Jurkat, Clone E6-1 (cell line): ENCODE results near the gene DENND6B.
A peak's percentile ranks its signal among the peaks of the same experiment; 100 is the strongest.

Source experiments
- DNase-seq: peaks from one replicate; pipeline ENCODE4 v3.0.0-alpha.2; 2011; ENCODE audit warnings: low read depth, low spot score
- H3K4me3 ChIP-seq: 2 replicates; pipeline ENCODE4 v1.5.1; 2011; ENCODE audit warnings: mild to moderate bottlenecking, low read length, control low read depth, moderate library complexity

Gene DENND6B

DNA sequence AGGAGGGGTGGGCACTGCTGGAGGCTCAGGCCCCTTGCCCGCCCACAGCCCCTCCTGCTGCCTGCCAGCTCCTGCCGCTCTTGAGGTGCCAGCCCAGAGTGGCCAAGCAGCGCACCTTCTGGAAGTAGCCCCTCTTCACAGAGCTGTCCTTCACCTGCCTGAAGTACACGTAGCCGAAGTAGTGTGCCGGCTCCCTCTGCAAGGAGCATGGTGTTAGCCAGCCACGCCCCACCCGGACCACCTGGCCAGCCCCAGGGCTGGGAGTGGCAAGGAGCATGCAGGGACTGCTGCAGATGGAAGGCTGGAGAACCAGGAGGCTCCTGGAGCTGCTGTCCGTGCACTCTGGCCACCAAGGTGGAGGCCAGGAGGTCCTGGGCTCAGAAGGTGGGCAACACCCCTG, 9.6 kb downstream of the DENND6B start:
- no peak overlapping the region for H3K4me3 ChIP-seq
- no peak for DNase-seq

- no peak overlapping the region for H3K4me3 ChIP-seq
- no peak for DNase-seq
Measured at GRCh38 chr22:50316114-50317065, 10.4 kb downstream of the DENND6B start.

GRCh38 chr22:50315289-50316113, 11.3 kb downstream of the DENND6B start:
- no peak for DNase-seq
- no peak overlapping the region for H3K4me3 ChIP-seq

DNA sequence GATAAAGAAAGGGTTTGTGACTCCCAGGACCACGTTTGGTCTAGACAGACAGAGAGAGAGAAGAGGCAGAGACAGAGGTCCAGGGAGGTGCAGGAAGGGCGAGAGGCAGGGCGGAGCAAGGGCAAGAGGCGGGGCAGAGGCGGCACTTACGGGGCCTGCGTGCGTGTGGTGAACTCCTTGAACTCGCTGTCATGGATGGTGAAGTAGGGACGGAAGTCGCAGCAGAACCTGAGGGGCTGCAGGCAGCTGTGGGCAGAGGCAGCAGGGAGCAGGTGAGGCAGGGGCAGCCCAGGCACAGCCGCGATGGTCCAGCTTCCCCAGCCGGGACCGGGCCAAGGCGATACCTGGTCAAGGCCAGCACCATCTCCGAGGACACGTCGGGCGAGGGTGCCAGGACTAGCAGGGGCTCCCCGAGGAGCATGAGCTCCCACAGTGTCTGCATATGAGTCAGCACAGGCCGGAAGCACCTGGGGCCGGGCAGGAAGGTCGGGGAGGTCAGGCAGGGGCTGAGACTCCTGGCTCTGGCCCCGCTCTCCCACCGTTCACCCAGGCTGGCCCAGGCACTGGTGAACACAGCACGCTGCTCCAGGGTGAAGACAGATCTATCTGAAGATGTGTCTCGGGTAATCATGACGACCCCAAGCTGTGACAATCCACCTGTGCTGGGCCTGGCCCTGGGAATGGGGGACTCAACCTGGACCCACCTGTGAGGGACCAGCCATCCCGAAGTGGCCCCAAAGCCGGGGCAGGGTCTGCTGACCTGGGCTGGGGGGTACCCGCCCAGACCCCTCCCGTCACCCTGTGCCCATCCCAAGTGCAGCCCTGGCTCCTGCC, 12.1 kb downstream of the DENND6B start:
- H3K4me3 ChIP-seq, result peak overlapping the region; percentile 43
- peak; percentile 55 for DNase-seq

DNA sequence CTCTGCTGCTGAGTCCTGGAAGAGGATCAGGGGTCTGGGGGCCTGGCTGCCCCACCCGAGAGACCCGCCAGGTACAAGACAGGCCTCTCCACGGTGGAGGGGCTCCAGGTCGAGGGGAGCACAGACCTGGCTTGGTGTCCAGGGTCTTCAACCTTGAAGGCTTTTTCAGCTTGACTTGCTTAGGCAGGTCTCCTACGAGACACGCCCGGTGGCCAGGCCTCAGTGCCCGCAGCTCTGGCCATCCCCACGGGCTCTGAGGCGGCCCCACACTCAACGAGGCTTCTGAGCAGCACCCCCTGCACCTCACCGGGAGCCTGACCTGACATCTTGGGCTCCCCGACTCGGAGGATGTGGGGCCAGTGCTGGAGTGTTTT, 12.7 kb downstream of the DENND6B start:
- H3K4me3 ChIP-seq, result peak overlapping the region; percentile 43
- DNase-seq, result no peak

- H3K4me3 ChIP-seq, result no peak overlapping the region
- DNase-seq, result no peak
Measured at GRCh38 chr22:50313600-50313999, 13.2 kb downstream of the DENND6B start.

DNA sequence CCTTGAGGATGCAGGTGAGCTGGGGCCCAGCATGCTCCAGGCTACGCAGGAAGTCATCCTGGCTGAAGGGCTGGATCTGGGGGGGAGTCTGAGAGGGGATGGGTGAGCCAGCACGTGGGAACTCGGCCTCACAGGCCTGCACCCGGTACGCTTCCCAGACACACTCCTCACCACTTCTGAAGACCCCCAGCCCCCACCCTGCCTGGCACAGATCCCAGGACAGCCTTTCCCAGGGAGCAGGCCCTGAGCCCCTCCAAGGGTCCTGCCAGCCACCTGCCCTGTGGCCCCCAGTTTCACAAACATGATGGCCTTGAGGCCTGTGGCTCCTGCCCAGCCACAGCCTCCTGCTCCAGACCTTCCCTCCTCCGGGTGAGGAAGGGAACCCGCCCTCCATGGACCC, 13.8 kb downstream of the DENND6B start:
- DNase-seq, result no peak
- H3K4me3 ChIP-seq, result no peak overlapping the region

- no peak for DNase-seq
Measured at GRCh38 chr22:50312371-50312770, 14.4 kb downstream of the DENND6B start.

DNA sequence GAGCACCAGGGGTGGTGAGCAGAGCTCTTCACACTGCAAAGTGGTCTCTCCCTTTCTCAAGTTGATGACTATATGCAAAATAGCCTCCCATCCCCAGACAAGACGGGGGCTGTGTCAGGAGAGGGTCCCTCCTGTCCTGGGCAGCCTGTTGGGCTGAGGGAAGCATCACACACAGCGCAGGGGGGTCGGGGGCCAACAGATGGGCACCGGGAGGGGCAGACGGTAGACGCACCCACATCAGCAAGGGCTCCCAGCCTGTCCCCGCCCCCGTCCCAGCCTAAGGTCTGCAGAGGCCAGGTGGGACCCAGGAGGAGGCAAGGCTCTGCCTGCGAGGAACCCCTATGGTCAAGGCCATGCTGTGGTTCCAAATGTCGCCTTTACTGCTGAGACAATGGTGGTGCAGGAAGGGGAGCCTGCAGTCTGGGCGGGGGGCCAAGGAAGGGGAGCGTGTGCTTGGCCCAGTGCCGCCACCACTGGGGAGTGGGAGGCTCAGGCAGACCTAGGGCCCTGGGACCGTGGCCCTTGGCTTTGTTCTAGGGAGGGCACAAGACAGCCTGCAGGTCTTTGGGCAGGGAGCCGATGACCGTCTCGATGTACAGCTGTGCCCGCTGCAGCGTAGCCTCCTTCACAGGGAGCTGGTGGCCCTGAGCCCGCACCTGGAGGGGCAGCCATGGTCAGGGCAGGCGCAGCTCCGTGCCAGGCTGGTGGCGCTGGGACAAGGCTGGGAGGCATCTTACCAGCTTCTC, 15.0 kb downstream of the DENND6B start:
- H3K4me3 ChIP-seq, result no peak overlapping the region
- DNase-seq, result no peak

More at GRCh38 chr22:50312371-50312770, 14.4 kb downstream of the DENND6B start:
- no peak overlapping the region for H3K4me3 ChIP-seq

DNA sequence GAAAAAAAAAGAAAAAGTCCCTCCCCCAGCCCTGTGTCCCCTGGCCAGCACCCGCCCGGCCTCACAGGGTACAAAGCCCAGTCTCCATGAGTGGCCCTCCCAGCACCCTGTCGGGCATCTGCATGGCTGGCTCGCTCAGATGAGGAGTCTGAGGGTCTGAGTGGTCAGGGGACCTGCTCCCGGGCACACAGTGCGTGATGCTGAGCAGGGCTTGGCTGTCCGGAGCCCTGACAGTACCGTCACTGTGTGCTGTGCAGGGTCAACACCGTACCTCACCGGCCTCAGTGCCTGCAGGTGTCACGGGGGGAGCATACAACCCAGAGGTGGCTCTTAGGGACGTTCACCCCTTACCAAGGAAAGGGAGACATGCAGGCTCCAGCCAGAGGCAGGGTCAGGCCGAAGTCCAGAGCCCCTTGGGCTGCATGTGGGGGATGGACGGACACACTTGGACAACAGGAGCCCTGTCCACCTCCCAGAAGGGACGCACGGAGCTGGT, 15.8 kb downstream of the DENND6B start:
- H3K4me3 ChIP-seq, result no peak overlapping the region
- DNase-seq, result no peak

GRCh38 chr22:50310031-50310722, 16.6 kb downstream of the DENND6B start:
- no peak overlapping the region for H3K4me3 ChIP-seq
- no peak for DNase-seq

DNA sequence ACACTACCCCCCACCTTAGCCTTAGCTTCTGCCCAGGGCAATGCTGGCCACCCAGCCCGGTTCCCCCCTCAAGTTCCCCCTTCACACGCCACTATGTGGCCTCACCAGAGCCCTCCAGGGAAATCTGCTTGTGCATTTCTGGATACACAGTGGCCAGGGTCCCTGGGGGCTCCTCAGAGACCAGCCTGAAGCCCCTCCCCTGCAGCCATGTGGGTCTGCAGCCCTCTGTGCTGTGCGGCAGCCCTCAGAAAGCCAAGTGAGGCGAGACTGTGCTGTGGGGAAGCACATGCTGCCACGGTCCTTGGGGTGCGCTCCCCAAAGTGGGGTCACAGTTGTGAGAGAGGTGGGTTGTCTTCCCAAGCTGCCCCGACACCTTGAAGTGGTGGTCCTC, 17.2 kb downstream of the DENND6B start:
- no peak for DNase-seq
- H3K4me3 ChIP-seq, result no peak overlapping the region

DNA sequence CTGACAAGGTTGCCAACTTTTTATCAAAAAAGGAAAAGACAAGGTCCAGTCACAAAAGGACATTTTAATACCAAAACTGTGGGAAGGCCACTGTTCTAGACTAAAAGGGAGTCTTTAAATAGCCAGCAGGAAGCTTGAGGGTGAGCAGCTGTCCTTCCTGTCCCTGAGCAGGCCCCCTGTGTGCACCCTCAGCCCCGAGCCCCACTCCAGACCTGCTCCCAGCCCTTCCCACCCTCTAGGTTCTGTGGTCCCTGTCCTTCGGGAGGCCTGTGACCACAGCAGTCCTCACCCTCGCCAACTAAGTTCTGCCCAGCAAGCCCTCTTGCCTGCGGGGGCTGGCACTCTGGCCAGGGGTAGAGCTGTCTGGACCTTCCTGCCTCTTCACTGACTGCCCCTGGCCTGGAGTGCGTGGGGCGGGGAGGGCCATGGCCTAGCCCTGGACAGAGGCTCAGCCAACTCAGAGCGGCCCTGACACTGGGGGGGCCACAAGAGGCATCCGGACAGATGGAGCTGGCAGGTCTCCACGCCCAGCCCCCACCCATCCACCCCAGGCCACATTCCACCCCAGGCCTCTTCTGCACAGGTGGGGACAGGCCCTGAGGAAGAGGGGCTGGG, 17.7 kb downstream of the DENND6B start:
- H3K4me3 ChIP-seq, result no peak overlapping the region
- DNase-seq, result no peak

- DNase-seq, result no peak
- no peak overlapping the region for H3K4me3 ChIP-seq
Measured at GRCh38 chr22:50308597-50308935, 18.2 kb downstream of the DENND6B start.

GRCh38 chr22:50307890-50308596, 18.8 kb downstream of the DENND6B start:
- DNase-seq, result no peak
- H3K4me3 ChIP-seq, result no peak overlapping the region

- DNase-seq, result no peak
- H3K4me3 ChIP-seq, result peak within 1 kb of the TSS; percentile 5; the same call in 1 of the 2 replicates
Measured at GRCh38 chr22:50306753-50307749, 19.8 kb downstream of the DENND6B start, which contains the start of gene PLXNB2. TSS of gene PLXNB2 (minus strand) at chr22:50307646. CDS start at chr22:50290584, 17,062 bp downstream.
